ENCODE results near the gene TMEM140. TPM values are rescaled to one million over a fixed set of nuclear protein-coding genes. Genes with fewer than 3 reads are reported as not detected.

TMEM140 gene
- total and polyA plus RNA-seq, 2 of the 13 experiments (the other 11 are each of a cell fraction or from before 2014, with no cell fraction given): 9.2 to 21.7 TPM

- TF ChIP-seq KLF11 (CRISPR knock-in tag; IDR thresholded peaks at IDR 0.05) (no peak), GATAD2A (CRISPR knock-in tag; IDR thresholded peaks at IDR 0.05) (peak; percentile 36; the same call in 1 of the 2 replicates), ZBTB8A (CRISPR knock-in tag; IDR thresholded peaks at IDR 0.05; ENCODE audit: borderline replicate concordance, low read depth) (no peak), ZNF136 (CRISPR knock-in tag; IDR thresholded peaks at IDR 0.05; ENCODE audit: low read depth) (no peak), ZNF557 (CRISPR knock-in tag; IDR thresholded peaks at IDR 0.05) (no peak), ZNF383 (CRISPR knock-in tag; IDR thresholded peaks at IDR 0.05; ENCODE audit: borderline replicate concordance) (no peak), SNRNP70 (IDR thresholded peaks at IDR 0.05; ENCODE audit: low read depth, low read length) (no peak), ATF7-NPFF (CRISPR knock-in tag; IDR thresholded peaks at IDR 0.05; ENCODE audit: low read depth) (no peak), FOXP4 (CRISPR knock-in tag; IDR thresholded peaks at IDR 0.05) (no peak), KDM4B (CRISPR knock-in tag; IDR thresholded peaks at IDR 0.05) (no peak), ZNF124 (CRISPR knock-in tag; IDR thresholded peaks at IDR 0.05) (no peak), PCBP2 (optimal IDR thresholded peaks at IDR 0.05; ENCODE audit: low read depth, low read length, poor library complexity, severe bottlenecking) (no peak), MLLT10 (CRISPR knock-in tag; IDR thresholded peaks at IDR 0.05) (no peak), ZNF543 (CRISPR knock-in tag; IDR thresholded peaks at IDR 0.05) (no peak), ZBTB25 (CRISPR knock-in tag; IDR thresholded peaks at IDR 0.05) (no peak), ZNF451 (CRISPR knock-in tag; IDR thresholded peaks at IDR 0.05) (no peak), ZNF883 (CRISPR knock-in tag; IDR thresholded peaks at IDR 0.05; ENCODE audit: not compliant biosample characterization) (no peak), NFE2 (CRISPR knock-in tag; IDR thresholded peaks at IDR 0.05) (no peak), ASH2L (IDR thresholded peaks at IDR 0.05; ENCODE audit: insufficient read length, low read depth, low read length) (no peak), KDM1A (CRISPR knock-in tag; IDR thresholded peaks at IDR 0.05) (no peak), NFRKB (IDR thresholded peaks at IDR 0.05) (no peak), NR0B2 (CRISPR knock-in tag; IDR thresholded peaks at IDR 0.05) (no peak)
- TF ChIP-seq, protein P1, sequence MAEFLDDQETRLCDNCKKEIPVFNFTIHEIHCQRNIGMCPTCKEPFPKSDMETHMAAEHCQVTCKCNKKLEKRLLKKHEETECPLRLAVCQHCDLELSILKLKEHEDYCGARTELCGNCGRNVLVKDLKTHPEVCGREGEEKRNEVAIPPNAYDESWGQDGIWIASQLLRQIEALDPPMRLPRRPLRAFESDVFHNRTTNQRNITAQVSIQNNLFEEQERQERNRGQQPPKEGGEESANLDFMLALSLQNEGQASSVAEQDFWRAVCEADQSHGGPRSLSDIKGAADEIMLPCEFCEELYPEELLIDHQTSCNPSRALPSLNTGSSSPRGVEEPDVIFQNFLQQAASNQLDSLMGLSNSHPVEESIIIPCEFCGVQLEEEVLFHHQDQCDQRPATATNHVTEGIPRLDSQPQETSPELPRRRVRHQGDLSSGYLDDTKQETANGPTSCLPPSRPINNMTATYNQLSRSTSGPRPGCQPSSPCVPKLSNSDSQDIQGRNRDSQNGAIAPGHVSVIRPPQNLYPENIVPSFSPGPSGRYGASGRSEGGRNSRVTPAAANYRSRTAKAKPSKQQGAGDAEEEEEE (CRISPR knock-in tag; IDR thresholded peaks at IDR 0.05; ENCODE audit: borderline replicate concordance): no peak
- TF ChIP-seq, protein P2, sequence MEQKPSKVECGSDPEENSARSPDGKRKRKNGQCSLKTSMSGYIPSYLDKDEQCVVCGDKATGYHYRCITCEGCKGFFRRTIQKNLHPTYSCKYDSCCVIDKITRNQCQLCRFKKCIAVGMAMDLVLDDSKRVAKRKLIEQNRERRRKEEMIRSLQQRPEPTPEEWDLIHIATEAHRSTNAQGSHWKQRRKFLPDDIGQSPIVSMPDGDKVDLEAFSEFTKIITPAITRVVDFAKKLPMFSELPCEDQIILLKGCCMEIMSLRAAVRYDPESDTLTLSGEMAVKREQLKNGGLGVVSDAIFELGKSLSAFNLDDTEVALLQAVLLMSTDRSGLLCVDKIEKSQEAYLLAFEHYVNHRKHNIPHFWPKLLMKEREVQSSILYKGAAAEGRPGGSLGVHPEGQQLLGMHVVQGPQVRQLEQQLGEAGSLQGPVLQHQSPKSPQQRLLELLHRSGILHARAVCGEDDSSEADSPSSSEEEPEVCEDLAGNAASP (CRISPR knock-in tag; IDR thresholded peaks at IDR 0.05; ENCODE audit: borderline replicate concordance): 0 out of 2 replicates have a peak, but pooled peaks have one; percentile 15
These were observed 21.5 kb downstream of the TMEM140 start (continued) for GRCh38 chr7:135169141-135169963.
